Measurements from ENCODE around the gene USP25.

DNA sequence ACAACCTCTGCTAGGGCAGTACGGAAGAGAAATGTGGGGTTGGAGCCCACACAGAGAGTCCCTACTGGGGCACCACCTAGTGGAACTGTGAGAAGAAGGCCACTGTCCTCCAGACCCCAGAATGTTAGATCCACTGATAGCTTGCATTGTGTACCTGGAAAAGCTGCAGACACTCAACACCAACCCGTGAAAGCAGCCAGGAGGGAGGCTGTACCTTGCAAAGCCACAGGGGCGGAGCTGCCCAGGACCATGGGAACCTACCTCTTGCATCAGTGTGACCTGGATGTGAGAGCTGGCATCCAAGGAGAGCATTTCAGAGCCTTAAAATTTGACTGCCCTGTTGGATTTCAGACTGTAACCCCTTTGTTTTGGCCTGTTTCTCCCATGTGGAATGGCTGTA is 85.5 kb downstream of the USP25 start:
- no peak for TF ChIP-seq CTCF (IDR thresholded peaks at IDR 0.05; ENCODE audit: low read depth, low read length)
- no peak for TF ChIP-seq EZH2phosphoT487 (IDR thresholded peaks at IDR 0.05; ENCODE audit: low read depth)

Data from OCI-LY3 (cell line).